ENCODE results near the gene IMPDH1.

GRCh38 chr7:128353189-128353588 is 56.6 kb downstream of the IMPDH1 start:
- TF ChIP-seq CTCF (IDR thresholded peaks at IDR 0.05) (no peak), POLR2A (IDR thresholded peaks at IDR 0.05) (no peak)

Data from ovary (tissue), 3 donors.